SU-DHL-6 (cell line): ENCODE data around the gene AGO3.

ENCODE experiments used
- H2AFZ ChIP-seq: fragments of 200-600 bp; sonication (generic); 2 replicates; pipeline ENCODE4 v1.6.1; 2014; ENCODE audit warnings: low read depth, mild to moderate bottlenecking, moderate library complexity, mixed read lengths, antibody characterized with exemption, low read length; ENCODE audit not compliant: severe bottlenecking
- H3F3A ChIP-seq: fragments of 200-600 bp; shearing (Covaris generic); 2 replicates; pipeline ENCODE4 v1.6.0; 2016; ENCODE audit warnings: antibody characterized with exemption, mild to moderate bottlenecking; ENCODE audit not compliant: insufficient read depth
- H3K27ac ChIP-seq: fragments of 200-600 bp; sonication (generic); 2 replicates; pipeline ENCODE4 v1.5.1; 2016; ENCODE audit warnings: low read depth, mild to moderate bottlenecking, low read length, moderate library complexity, mixed read lengths
- H3K27me3 ChIP-seq: fragments of 200-600 bp; sonication (generic), shearing (Covaris generic); 2 replicates; pipeline ENCODE4 v1.6.0; 2014; ENCODE audit warnings: mild to moderate bottlenecking, low read length
- H3K36me3 ChIP-seq: fragments of 200-600 bp; sonication (generic); 2 replicates; pipeline ENCODE4 v1.6.1; 2014; ENCODE audit warnings: mild to moderate bottlenecking, low read length, mixed read lengths
- H3K4me2 ChIP-seq: fragments of 300-600, 200-600 bp; shearing (Covaris generic), sonication (generic); 2 replicates; pipeline ENCODE4 v1.6.0; 2014; ENCODE audit warnings: low read length, low read depth, mild to moderate bottlenecking; ENCODE audit not compliant: poor library complexity, severe bottlenecking
- H3K4me3 ChIP-seq: fragments of 200-600 bp; sonication (generic); 2 replicates; pipeline ENCODE4 v1.5.1; 2014; ENCODE audit warnings: antibody characterized with exemption, low read length, mild to moderate bottlenecking, mixed read lengths; ENCODE audit not compliant: insufficient read depth, poor library complexity, severe bottlenecking
- H3K79me2 ChIP-seq: fragments of 200-600 bp; sonication (generic); 2 replicates; pipeline ENCODE4 v1.6.1; 2014; ENCODE audit warnings: mild to moderate bottlenecking, low read length, moderate library complexity; ENCODE audit not compliant: insufficient read depth
- H3K9ac ChIP-seq: fragments of 200-600 bp; sonication (generic); 2 replicates; pipeline ENCODE4 v1.7.0; 2014; ENCODE audit warnings: mild to moderate bottlenecking, low read length
- H3K9me2 ChIP-seq: fragments of 200-600 bp; sonication (generic); replicated peaks from 2 replicates; pipeline ENCODE4 v1.6.1; 2014; ENCODE audit warnings: low read length; ENCODE audit not compliant: insufficient read depth
- H3K9me3 ChIP-seq: fragments of 200-600 bp; sonication (generic); 2 replicates; pipeline ENCODE4 v1.6.1; 2014; ENCODE audit warnings: low read length, mixed read lengths; ENCODE audit not compliant: insufficient read depth
- H4K20me1 ChIP-seq: fragments of 200-600 bp; sonication (generic); 2 replicates; pipeline ENCODE4 v1.6.1; 2014; ENCODE audit warnings: low read depth, mild to moderate bottlenecking, antibody characterized with exemption, low read length, moderate library complexity, mixed read lengths
- EZH2phosphoT487 ChIP-seq: fragments of 200-600 bp; sonication (generic), shearing (Covaris generic); conservative IDR thresholded peaks from 2 replicates; pipeline ENCODE4 v1.6.1; 2018; ENCODE audit warnings: mild to moderate bottlenecking, antibody characterized with exemption, low read length, moderate library complexity, mixed read lengths
- TF ChIP-seq, protein P1 (sequence below): fragments of 200-600 bp; sonication (generic); IDR thresholded peaks from one replicate; pipeline ENCODE4 v1.5.1; 2017; ENCODE audit warnings: antibody characterized with exemption, mild to moderate bottlenecking, low read length, moderate library complexity; ENCODE audit not compliant: insufficient read depth, poor library complexity, severe bottlenecking

The AGO3 gene

DNA sequence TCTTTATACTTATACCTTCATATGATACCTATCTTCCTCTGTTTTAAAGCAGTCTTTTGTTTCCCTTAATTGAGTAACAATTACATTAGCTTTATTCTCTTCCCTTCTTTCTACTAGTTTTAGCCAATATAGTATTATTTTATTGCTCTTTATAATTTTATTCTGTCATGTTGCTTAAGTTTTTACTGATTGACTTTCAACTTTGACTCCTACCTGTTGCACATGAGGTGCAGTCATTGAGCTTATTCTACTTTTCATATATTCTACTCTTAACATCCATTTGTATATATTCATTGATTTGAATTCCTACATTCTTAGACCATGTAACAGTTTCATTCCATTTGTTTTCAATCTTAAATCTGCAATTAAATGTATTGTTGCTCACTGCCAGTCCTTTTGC is 49.2 kb downstream of the AGO3 start:
- Histone ChIP-seq H3K9ac (no peak overlapping the region), H3K79me2 (no peaks in the 10 kb centered on the region), H3K36me3 (peaks cover 37% of the 10 kb centered on the region), H3F3A (no peaks in the 10 kb centered on the region), H3K9me2 (no peaks in the 10 kb centered on the region), H3K27ac (no peak overlapping the region), H2AFZ (no peak overlapping the region), H3K27me3 (no peaks in the 10 kb centered on the region), H3K9me3 (no peaks in the 10 kb centered on the region), H3K4me2 (no peak overlapping the region), H4K20me1 (no peaks in the 10 kb centered on the region), H3K4me3 (no peak overlapping the region)
- no peak for TF ChIP-seq EZH2phosphoT487
- TF ChIP-seq, protein P1, sequence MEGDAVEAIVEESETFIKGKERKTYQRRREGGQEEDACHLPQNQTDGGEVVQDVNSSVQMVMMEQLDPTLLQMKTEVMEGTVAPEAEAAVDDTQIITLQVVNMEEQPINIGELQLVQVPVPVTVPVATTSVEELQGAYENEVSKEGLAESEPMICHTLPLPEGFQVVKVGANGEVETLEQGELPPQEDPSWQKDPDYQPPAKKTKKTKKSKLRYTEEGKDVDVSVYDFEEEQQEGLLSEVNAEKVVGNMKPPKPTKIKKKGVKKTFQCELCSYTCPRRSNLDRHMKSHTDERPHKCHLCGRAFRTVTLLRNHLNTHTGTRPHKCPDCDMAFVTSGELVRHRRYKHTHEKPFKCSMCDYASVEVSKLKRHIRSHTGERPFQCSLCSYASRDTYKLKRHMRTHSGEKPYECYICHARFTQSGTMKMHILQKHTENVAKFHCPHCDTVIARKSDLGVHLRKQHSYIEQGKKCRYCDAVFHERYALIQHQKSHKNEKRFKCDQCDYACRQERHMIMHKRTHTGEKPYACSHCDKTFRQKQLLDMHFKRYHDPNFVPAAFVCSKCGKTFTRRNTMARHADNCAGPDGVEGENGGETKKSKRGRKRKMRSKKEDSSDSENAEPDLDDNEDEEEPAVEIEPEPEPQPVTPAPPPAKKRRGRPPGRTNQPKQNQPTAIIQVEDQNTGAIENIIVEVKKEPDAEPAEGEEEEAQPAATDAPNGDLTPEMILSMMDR: no peak

GRCh38 chr1:35988237-35988636 is 57.3 kb downstream of the AGO3 start:
- no peaks in the 10 kb centered on the region for H3K9me2 ChIP-seq
- H3K79me2 ChIP-seq: no peaks in the 10 kb centered on the region
- H2AFZ ChIP-seq: no peak overlapping the region
- peaks cover 14% of the 10 kb centered on the region; the same call in 1 of the 2 replicates for H3K36me3 ChIP-seq
- no peaks in the 10 kb centered on the region for H3K27me3 ChIP-seq
- TF ChIP-seq, protein P1: no peak
- TF ChIP-seq EZH2phosphoT487: no peak
- no peaks in the 10 kb centered on the region for H4K20me1 ChIP-seq
- H3K9me3 ChIP-seq: no peaks in the 10 kb centered on the region
- H3K9ac ChIP-seq: no peak overlapping the region
- H3F3A ChIP-seq: no peaks in the 10 kb centered on the region
- H3K27ac ChIP-seq: no peak overlapping the region
- H3K4me3 ChIP-seq: no peak overlapping the region
- no peak overlapping the region for H3K4me2 ChIP-seq

DNA sequence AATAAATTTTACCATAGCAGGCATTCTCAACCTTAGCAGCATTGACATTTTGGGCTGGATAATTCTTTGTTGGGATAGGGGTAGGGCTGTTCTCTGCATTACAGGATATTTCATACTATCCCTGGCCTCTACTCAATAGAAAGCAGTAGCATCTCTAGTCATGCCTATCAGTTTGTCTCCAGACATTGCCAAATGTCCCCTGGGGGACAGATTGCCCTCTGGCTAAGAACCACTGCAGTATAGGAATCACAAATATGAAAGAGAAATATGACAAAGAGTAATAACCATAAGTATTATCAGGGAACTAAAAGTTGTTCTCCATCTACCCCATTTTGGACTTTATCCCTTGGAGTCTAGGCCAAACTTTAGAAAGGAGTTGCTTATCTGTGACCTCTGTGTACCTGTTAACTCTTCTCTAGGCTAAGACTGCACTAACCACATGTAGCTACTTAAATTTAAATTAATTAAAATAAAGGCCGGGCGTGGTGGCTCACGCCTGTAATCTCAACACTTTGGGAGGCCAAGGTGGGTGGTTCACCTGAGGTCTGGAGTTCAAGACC is 76.1 kb downstream of the AGO3 start:
- TF ChIP-seq EZH2phosphoT487: no peak
- TF ChIP-seq, protein P1: no peak
- H3K9ac ChIP-seq: no peak overlapping the region
- H3K9me3 ChIP-seq: no peaks in the 10 kb centered on the region
- H3K9me2 ChIP-seq: no peaks in the 10 kb centered on the region
- H4K20me1 ChIP-seq: no peaks in the 10 kb centered on the region
- H3K4me3 ChIP-seq: no peak overlapping the region
- H3K27me3 ChIP-seq: no peaks in the 10 kb centered on the region
- H2AFZ ChIP-seq: no peak overlapping the region
- H3K27ac ChIP-seq: no peak overlapping the region
- H3F3A ChIP-seq: peaks cover 7% of the 10 kb centered on the region; the same call in 1 of the 2 replicates
- peaks cover 3% of the 10 kb centered on the region; the same call in 1 of the 2 replicates for H3K36me3 ChIP-seq
- no peak overlapping the region for H3K4me2 ChIP-seq
- no peaks in the 10 kb centered on the region for H3K79me2 ChIP-seq

DNA sequence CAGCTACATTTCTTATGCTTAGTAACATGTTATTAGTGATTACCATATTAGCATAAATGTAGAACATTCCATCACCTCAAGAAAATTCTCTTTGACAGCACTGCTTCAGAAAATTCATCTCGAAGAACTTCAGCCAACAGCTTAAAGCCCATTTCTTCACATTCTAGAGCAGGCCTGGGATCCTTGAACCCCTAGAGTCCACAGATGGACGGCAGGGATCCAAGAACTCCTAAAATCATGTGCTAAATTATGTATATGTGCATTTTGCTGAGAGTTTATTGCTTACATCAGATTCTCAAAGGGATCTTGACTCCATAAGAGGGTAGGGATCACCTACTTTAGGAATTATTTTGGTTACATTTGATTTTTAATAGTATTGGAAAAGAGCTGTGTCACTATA is 76.8 kb downstream of the AGO3 start:
- peaks cover 3% of the 10 kb centered on the region; the same call in 1 of the 2 replicates for H3K36me3 ChIP-seq
- H3K27ac ChIP-seq: no peak overlapping the region
- no peaks in the 10 kb centered on the region for H3K9me2 ChIP-seq
- H3K4me3 ChIP-seq: no peak overlapping the region
- no peaks in the 10 kb centered on the region for H3K79me2 ChIP-seq
- no peak overlapping the region for H2AFZ ChIP-seq
- no peak overlapping the region for H3K9ac ChIP-seq
- H4K20me1 ChIP-seq: no peaks in the 10 kb centered on the region
- no peaks in the 10 kb centered on the region for H3K9me3 ChIP-seq
- TF ChIP-seq, protein P1: no peak
- no peak for TF ChIP-seq EZH2phosphoT487
- peaks cover 7% of the 10 kb centered on the region; the same call in 1 of the 2 replicates for H3F3A ChIP-seq
- no peaks in the 10 kb centered on the region for H3K27me3 ChIP-seq
- H3K4me2 ChIP-seq: no peak overlapping the region
